ENCODE data around the gene ROR1.

ROR1 gene

GRCh38 chr1:63940440-63940839, 166.6 kb downstream of the ROR1 start:
- DNase-seq, result no peak

- DNase-seq, result no peak
Measured at GRCh38 chr1:63943393-63943792, 169.6 kb downstream of the ROR1 start.

- no peak for DNase-seq
Measured at GRCh38 chr1:63945943-63946342, 172.1 kb downstream of the ROR1 start.

- peak; percentile 82 for DNase-seq
Measured at GRCh38 chr1:63946866-63947491, 173.2 kb downstream of the ROR1 start.

GRCh38 chr1:63947904-63948303, 174.1 kb downstream of the ROR1 start:
- no peak for DNase-seq

- DNase-seq, result no peak
Measured at GRCh38 chr1:63950023-63950422, 176.2 kb downstream of the ROR1 start.

- peak; percentile 65 for DNase-seq
Measured at GRCh38 chr1:63951059-63951946, 177.5 kb downstream of the ROR1 start.

- no peak for DNase-seq
Measured at GRCh38 chr1:63954187-63954586, 180.4 kb downstream of the ROR1 start.

GRCh38 chr1:63955370-63956145, 181.7 kb downstream of the ROR1 start:
- DNase-seq, result peak; percentile 8

- no peak for DNase-seq
Measured at GRCh38 chr1:63958556-63958955, 184.7 kb downstream of the ROR1 start.

- DNase-seq, result no peak
Measured at GRCh38 chr1:63960326-63960725, 186.5 kb downstream of the ROR1 start.

- DNase-seq, result no peak
Measured at GRCh38 chr1:63966016-63966415, 192.2 kb downstream of the ROR1 start.

GRCh38 chr1:63967901-63968300, 194.1 kb downstream of the ROR1 start:
- DNase-seq, result peak; percentile 54

GRCh38 chr1:63968663-63969440, 195.0 kb downstream of the ROR1 start:
- no peak for DNase-seq

GRCh38 chr1:63969441-63969901, 195.7 kb downstream of the ROR1 start:
- DNase-seq, result no peak

GRCh38 chr1:63971557-63971956, 197.7 kb downstream of the ROR1 start:
- DNase-seq, result no peak

- DNase-seq, result no peak
Measured at GRCh38 chr1:63973005-63973419, 199.2 kb downstream of the ROR1 start.

GRCh38 chr1:63974966-63975365, 201.1 kb downstream of the ROR1 start:
- no peak for DNase-seq

GRCh38 chr1:63975481-63975880, 201.7 kb downstream of the ROR1 start:
- DNase-seq, result no peak

- no peak for DNase-seq
Measured at GRCh38 chr1:63976006-63976405, 202.2 kb downstream of the ROR1 start.

- no peak for DNase-seq
Measured at GRCh38 chr1:63977466-63977865, 203.6 kb downstream of the ROR1 start.

GRCh38 chr1:63980740-63981407, 207.1 kb downstream of the ROR1 start:
- no peak for DNase-seq
